HG03135 (cell line): ENCODE measurements around the gene DNAH6.

Experiments used
- ATAC-seq: cut with Tn5 transposase; IDR thresholded peaks from one replicate; pipeline ENCODE4 v1.9.1; 2021; ENCODE audit warnings: mild to moderate bottlenecking, moderate library complexity; ENCODE audit not compliant: unreplicated experiment

DNAH6 gene

DNA sequence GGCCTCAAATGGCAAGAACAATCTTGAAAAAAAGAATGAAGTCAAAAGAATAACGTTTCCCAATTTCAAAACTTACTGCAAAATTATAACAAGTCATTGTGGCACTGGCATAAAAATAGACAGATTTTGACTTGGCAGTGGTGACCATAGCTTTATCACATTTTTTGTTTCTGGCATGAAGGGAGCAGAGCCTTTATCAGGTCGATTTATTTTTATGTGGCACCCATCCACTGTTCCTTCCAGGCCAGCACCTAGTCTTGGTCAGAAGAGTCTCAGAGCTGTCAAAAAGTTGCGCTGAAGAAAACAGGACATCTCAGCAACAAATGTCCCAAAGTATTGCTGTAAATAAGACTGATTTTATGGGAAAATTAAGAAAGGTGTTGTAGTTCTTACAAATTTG, 272.2 kb downstream of the DNAH6 start:
- ATAC-seq, result no peak

DNA sequence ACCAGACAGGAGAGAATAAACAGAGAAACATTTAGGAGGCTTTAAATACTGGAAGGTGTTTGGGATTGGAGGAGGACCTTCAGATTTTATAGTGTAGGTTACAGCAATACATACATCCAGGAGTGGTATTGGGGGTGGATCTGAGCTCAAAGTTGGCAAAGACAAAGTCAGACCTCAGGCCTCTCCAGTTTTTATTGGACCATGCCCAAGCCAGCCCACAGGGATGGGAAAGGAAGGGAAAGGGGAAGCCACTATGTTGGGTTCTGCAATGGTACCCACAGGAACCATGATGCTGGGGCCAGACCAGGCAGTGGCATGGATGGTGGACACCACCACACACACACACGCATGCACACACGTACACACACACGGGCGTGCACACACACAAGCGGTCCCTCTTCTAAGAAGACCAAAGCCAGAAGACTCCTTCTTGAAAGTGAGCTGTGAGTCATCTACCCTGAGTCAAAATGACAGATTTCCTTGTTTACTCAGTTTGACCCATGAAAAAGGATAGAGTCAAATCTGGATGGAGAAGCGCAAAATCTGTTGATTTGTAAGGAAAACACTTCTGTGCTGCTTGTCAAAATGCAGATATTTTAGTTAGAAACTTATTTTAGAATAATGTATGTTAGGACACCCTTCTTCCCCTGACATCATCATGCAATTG, 276.7 kb downstream of the DNAH6 start:
- no peak for ATAC-seq

DNA sequence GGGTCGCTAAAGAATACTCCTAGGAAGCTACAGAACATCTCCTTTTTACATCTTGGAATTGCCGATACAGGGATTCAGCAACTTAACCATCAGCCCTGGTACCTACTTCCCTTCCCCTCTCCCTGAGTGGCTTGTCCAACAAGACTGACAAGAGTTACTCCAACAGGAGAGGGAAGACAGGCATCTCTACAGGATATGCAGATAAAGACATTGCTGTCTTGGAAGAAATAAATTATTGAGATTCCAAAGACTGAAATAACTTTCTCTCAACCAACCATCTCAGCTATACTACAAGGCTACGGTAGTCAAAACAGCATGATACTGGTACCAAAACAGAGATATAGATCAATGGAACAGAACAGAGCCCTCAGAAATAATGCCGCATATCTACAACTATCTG, 277.3 kb downstream of the DNAH6 start:
- no peak for ATAC-seq

DNA sequence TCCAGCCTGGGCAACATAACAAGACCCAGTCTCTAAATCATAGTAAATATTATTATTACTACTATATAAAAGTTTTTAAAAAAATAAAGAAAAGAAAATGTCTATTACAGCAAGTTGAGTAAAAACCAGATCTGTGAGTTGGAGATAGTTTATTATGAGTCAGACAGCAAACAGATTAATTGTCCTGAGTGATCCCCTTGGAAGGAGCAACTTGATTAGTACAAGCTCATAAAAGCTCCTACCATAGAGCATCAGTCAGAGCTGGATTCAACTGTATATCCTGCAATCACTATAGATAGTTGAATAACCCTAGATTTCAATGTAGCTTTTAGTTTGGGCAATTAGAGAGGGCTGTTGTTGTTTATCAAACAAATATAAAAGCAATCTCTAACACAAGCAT, 280.5 kb downstream of the DNAH6 start:
- ATAC-seq, result no peak

- ATAC-seq, result no peak
These were observed 281.0 kb downstream of the DNAH6 start for GRCh38 chr2:84797271-84797670.

GRCh38 chr2:84799772-84800171, 283.5 kb downstream of the DNAH6 start:
- no peak for ATAC-seq

DNA sequence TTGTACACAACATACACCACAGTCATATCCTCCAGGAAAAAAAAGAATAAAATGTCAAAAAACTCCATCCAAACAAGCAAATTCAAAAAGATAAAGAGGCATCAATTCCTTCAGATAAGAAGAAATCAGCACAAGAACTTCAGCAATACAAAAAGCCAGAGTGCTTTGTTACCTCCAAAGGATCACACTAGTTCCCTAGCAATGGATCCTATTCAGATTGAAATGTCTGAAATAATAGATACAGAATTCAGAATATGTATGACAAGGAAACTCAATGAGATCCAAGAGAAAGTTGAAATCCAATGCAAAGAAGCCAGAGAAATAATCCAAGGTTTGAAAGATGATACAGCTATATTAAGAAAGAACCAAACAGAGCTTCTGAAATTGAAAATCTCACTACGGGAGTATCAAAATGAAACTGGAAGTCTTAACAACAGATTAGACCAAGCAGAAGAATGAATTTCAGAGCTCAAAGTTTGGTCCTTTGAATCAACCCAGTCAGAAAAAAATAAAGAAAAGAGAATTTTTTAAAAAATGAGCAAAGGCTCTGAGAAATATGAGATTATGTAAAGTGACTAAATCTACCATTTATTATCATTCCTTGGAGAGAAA, 284.0 kb downstream of the DNAH6 start:
- peak; percentile 93 for ATAC-seq

GRCh38 chr2:84801811-84802210, 285.5 kb downstream of the DNAH6 start:
- ATAC-seq, result no peak

DNA sequence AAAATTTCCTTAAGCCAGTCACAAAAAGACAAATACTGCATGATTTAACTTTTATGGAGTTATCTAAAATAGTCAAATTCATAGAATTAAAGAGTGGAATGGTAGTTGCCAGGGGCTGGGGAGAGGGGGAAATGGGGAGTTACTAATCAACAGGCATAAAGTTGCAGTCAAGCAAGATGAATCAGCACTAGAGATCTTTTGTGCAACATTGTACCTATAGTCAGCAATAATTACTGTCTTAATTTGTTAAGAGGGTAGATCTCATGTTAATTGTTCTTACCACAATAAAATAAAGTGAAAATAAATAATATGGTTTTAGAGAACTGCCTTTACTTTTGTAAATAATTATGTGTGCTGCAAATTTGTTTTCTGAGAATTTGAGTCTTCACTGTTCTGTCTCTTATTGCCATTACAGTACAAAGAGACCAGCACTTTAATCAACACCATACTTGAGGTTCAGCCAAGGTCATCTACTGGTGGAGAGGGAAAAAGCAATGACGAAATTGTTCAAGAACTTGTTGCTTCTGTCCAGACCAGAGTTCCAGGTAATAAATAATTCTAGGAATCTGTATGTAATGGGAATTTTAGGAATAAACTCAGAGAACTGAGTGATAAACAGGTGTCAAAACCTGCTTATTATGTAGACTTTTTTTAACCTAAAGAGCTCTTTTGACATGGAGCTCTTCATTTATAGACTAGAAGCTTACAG, 289.1 kb downstream of the DNAH6 start:
- no peak for ATAC-seq

- ATAC-seq, result no peak
These were observed 290.8 kb downstream of the DNAH6 start for GRCh38 chr2:84807063-84807485.

DNA sequence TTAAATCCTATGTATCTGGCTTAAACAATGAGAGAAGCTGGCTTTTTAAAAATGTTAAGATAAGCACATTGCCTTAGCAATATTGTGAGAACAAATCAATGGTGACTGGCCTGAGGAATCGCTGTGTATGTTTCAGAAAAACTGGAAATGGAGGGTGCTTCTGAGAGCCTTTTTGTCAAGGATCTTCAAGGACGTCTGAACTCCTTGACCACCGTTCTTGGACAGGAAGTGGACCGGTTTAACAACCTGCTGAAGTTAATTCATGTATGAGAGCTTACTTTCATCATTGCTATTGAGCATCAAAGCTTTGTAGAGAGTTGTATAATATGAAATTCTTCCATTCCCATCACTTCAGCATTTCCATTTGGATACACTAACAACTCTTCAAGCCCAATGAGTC, 292.0 kb downstream of the DNAH6 start:
- ATAC-seq, result no peak

GRCh38 chr2:84811839-84812431, 295.6 kb downstream of the DNAH6 start:
- no peak for ATAC-seq

GRCh38 chr2:84815146-84815545, 298.8 kb downstream of the DNAH6 start:
- ATAC-seq, result no peak

DNA sequence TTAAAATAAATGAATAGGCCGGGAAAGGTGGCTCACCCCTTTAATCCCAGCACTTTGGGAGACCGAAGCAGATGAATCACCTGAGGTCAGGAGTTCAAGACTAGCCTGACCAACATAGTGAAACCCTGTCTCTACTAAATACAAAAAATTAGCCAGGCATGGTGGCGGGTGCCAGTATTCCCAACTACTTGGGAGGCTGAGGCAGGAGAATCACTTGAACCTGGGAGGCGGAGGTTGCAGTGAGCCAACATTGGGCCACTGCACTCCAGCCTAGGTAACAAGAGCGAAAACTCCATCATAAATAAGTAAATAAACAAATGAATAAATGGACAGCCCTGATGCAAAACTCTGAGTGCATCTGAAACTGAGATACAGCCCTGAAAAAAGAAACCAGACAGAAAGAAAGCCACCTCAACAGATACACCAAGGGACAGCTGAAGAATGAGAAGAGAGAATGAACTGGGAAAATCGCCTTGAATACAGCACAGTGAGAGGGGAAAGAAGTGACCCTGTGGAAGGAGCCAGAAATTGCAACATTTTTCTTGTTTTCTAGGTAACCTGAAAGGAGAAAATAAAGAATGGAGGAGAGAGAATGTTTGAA, 300.2 kb downstream of the DNAH6 start:
- peak; percentile 71 for ATAC-seq

DNA sequence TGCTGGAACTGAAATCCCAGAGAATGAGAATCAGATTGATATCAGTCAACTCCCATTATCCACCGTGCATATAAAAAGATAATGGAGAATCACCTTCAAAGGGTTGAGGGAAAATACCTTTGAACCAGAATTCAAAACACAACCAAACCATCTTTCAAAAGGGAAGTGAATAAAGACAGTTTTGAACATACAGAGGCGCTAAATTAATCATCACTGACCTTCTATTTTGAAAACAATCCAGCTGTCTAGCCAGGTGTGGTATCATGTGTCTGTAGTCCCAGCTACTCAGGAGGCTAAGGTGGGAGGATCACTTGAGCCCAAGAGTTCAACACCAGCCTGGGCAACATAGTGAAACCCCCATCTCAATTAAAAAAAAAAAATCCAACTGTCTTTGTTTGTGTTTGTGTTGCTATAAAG, 300.9 kb downstream of the DNAH6 start:
- peak; percentile 89 for ATAC-seq

GRCh38 chr2:84821806-84822205, 305.5 kb downstream of the DNAH6 start:
- no peak for ATAC-seq

DNA sequence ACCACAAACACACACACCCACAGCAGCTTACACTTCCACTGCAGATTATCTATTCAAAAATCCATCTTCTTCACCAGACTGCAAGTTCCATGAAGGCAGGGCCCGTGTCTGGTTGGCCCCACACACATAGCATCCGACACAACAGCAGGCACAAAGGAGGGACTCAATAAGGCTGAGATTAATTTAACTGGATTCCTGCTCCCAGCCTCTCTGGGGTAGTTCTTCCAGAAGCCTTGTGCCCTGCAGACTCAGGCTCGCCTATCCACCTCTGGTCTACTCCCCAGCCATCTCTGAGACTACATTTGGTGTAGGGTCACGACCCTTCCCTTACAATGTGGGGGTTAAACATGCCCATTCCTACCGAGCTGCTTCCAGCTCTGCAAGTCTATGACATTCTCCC, 306.9 kb downstream of the DNAH6 start:
- no peak for ATAC-seq

GRCh38 chr2:84823788-84824187, 307.5 kb downstream of the DNAH6 start:
- no peak for ATAC-seq

DNA sequence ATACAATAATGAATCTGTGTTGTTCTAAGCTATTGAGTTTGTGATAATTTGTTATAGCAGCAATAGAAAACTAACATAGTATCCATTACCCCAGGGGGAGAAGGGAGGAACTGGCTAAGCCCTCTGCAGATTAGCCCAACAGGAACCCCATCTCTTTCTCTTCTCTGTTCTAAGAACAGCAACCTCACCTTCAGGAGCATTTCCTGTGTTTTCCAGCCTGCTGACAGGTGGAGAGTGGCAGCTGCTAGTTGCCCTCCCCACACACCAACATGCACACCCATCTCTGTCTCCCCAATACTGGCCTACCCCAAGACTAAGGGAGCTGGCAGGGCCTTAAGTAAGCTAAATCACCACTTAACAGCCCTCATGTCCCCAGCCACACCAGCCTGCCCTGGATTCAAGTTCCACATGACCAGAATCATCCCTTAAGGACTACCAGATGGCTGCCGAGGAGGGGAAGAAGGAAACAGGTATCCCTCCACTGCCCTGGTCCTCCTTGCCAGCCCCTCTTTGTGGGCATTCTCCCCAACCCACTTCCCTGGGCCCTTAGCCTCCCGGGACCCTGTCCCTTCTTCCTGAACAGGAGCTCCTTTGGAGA, 311.8 kb downstream of the DNAH6 start:
- no peak for ATAC-seq

DNA sequence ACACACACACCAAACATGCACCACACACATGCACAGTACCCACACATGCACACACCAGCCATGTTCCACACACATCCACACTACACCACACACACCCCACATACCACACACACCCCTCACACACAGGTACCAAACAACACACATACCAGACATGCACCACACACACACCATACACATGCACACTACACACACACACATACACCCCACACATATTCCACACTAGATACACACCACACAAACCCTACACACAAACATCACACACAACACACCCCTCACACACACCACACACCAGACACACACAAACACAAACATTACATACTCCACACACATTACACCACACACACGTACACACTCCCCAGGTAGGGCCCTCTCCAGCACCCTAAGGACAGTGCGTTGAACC, 313.4 kb downstream of the DNAH6 start:
- ATAC-seq, result no peak

DNA sequence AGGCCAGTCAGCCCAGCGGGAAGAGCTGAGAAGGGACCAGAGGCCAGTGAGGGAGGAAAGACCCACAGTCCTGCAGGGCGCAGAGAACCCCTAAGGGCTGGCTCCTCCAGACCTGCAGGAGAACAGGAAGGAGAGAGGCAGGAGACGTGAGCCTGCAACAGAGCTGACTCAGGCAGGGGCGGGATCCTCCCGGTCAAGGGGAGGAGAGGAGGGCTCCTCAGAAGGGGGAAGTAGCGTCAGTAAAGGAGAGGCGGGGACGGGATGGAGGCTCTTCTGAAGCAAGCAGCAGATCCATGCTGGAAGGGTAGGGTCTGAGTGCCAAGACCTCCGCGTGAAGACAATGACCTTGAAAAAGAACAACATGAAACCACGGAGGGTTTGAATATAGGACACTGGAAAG, 313.8 kb downstream of the DNAH6 start:
- ATAC-seq, result no peak
